Neural cell (in vitro differentiated cells): ENCODE results near the gene ANAPC7. TPM values are rescaled to one million over a fixed set of nuclear protein-coding genes. Genes with fewer than 3 reads are reported as not detected.

Experiments used
- H2AFZ ChIP-seq: fragments of 200-600, 300-800 bp; sonication (generic), shearing (Covaris generic); 2 replicates; pipeline ENCODE4 v1.6.0; 2014; ENCODE audit warnings: low read depth, mild to moderate bottlenecking, antibody characterized with exemption, low read length, moderate library complexity
- H3F3A ChIP-seq: fragments of 200-600 bp; shearing (Covaris generic); 2 replicates; pipeline ENCODE4 v1.6.1; 2016; ENCODE audit warnings: mild to moderate bottlenecking, moderate library complexity, mixed read lengths, antibody characterized with exemption, low read length; ENCODE audit not compliant: insufficient read depth, poor library complexity, severe bottlenecking
- H3K27ac ChIP-seq: fragments of 200-600, 300-800 bp; sonication (generic), shearing (Covaris generic); 2 replicates; pipeline ENCODE4 v1.5.1; 2014; ENCODE audit warnings: mild to moderate bottlenecking, low read length, moderate library complexity
- H3K27me3 ChIP-seq: fragments of 300-800, 200-600 bp; sonication (generic), shearing (Covaris generic); 2 replicates; pipeline ENCODE4 v1.6.0; 2014; ENCODE audit warnings: mild to moderate bottlenecking, low read depth, low read length, moderate library complexity; ENCODE audit not compliant: insufficient read depth
- H3K36me3 ChIP-seq: fragments of 300-800, 200-600 bp; sonication (generic), shearing (Covaris generic); 2 replicates; pipeline ENCODE4 v1.5.1; 2014; ENCODE audit warnings: mild to moderate bottlenecking, antibody characterized with exemption, low read length, moderate library complexity; ENCODE audit not compliant: insufficient read depth
- H3K4me2 ChIP-seq: fragments of 300-800, 200-600 bp; sonication (generic), shearing (Covaris generic); 2 replicates; pipeline ENCODE4 v1.6.0; 2014; ENCODE audit warnings: mild to moderate bottlenecking, low read length
- H3K4me3 ChIP-seq: fragments of 300-800, 200-600 bp; sonication (generic), shearing (Covaris generic); 2 replicates; pipeline ENCODE4 v1.5.1; 2014; ENCODE audit warnings: mild to moderate bottlenecking, low read length, moderate library complexity
- H3K79me2 ChIP-seq: fragments of 200-600 bp; shearing (Covaris generic); replicated peaks from 2 replicates; pipeline ENCODE4 v1.6.0; 2014; ENCODE audit warnings: mild to moderate bottlenecking, low read length, moderate library complexity; ENCODE audit not compliant: insufficient read depth
- H3K9ac ChIP-seq: fragments of 300-800, 200-600 bp; sonication (generic), shearing (Covaris generic); 2 replicates; pipeline ENCODE4 v1.6.1; 2016; ENCODE audit warnings: mild to moderate bottlenecking, low read length, mixed read lengths
- H3K9me2 ChIP-seq: fragments of 200-600 bp; shearing (Covaris generic); 2 replicates; pipeline ENCODE4 v1.6.1; 2016; ENCODE audit warnings: mild to moderate bottlenecking, low read length, mixed read lengths; ENCODE audit not compliant: insufficient read depth
- H3K9me3 ChIP-seq: fragments of 200-600, 300-800 bp; sonication (generic), shearing (Covaris generic); 2 replicates; pipeline ENCODE4 v1.6.1; 2016; ENCODE audit warnings: mild to moderate bottlenecking, mixed run types, low read length, moderate library complexity, mixed read lengths
- H4K20me1 ChIP-seq: fragments of 200-600 bp; shearing (Covaris generic); 2 replicates; pipeline ENCODE4 v1.6.1; 2016; ENCODE audit warnings: mild to moderate bottlenecking, mixed run types; ENCODE audit not compliant: insufficient read depth
- EP300 ChIP-seq: fragments of 450-650 bp; conservative IDR thresholded peaks from 2 replicates; pipeline ENCODE4 v1.6.1; 2014; ENCODE audit warnings: antibody characterized with exemption, mild to moderate bottlenecking, moderate library complexity; ENCODE audit not compliant: poor library complexity, severe bottlenecking
- EZH2 ChIP-seq: fragments of 200-600, 300-800 bp; shearing (Covaris generic), sonication (generic); IDR thresholded peaks from 2 replicates; pipeline ENCODE4 v1.6.1; 2014; ENCODE audit warnings: antibody characterized with exemption, low read length, borderline replicate concordance, mild to moderate bottlenecking; ENCODE audit not compliant: insufficient read depth, poor library complexity, severe bottlenecking
- MXI1 ChIP-seq: fragments of 450-650 bp; conservative IDR thresholded peaks from 2 replicates; pipeline ENCODE4 v1.6.1; 2014; ENCODE audit warnings: antibody characterized with exemption, mild to moderate bottlenecking; ENCODE audit not compliant: poor library complexity, severe bottlenecking
- POLR2AphosphoS5 ChIP-seq: IDR thresholded peaks from 2 replicates; pipeline ENCODE4 v1.6.1; 2012
- RAD21 ChIP-seq: fragments of 450-650 bp; conservative IDR thresholded peaks from 2 replicates; pipeline ENCODE4 v1.6.1; 2014; ENCODE audit warnings: antibody characterized with exemption, mild to moderate bottlenecking, moderate library complexity
- SMC3 ChIP-seq: fragments of 450-650 bp; conservative IDR thresholded peaks from 2 replicates; pipeline ENCODE4 v1.6.1; 2014; ENCODE audit warnings: antibody characterized with exemption, mild to moderate bottlenecking, moderate library complexity; ENCODE audit not compliant: poor library complexity
- TAF1 ChIP-seq: IDR thresholded peaks from 2 replicates; pipeline ENCODE4 v1.6.1; 2012; ENCODE audit warnings: low read depth
- polyA plus RNA-seq: library from polyadenylated mRNA; depleted of rRNA; stranded (reverse); fragments of >200 nt; gene quantifications from 2 replicates; pipeline ENCODE4 v1.2.3, GENCODE V29; 2014
- TF ChIP-seq, protein P1 (sequence below): IDR thresholded peaks from 2 replicates; pipeline ENCODE4 v1.6.1; 2012; ENCODE audit warnings: borderline replicate concordance
- TF ChIP-seq, protein P2 (sequence below): fragments of 450-650 bp; IDR thresholded peaks from 2 replicates; pipeline ENCODE4 v1.5.1; 2014; ENCODE audit warnings: antibody characterized with exemption, mild to moderate bottlenecking, moderate library complexity; ENCODE audit not compliant: poor library complexity, severe bottlenecking

Gene ANAPC7
- polyA plus RNA-seq, 1 donor from 2014 or later, result 92.8 TPM

DNA sequence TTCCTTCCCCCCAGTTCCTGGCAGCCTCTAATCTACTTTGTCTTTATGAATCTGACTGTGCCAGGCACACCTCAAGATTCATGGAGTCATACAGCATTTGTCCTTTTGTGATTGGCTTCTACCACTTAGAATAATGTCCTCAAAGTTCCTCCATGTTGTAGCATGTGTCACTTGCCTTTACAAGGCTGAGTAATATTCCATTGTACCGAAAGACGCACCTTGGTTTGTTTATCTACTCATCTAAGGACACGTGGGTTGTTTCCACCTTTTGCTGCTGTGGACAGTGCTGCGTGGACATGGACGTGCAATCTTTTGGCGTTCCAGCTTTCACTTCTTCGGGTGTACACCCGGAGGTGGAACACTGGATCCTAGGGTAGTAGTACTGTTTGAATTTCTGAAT is 33.5 kb downstream of the ANAPC7 start:
- Histone ChIP-seq H3K9ac (no peak overlapping the region), H3K79me2 (no peaks in the 10 kb centered on the region), H3F3A (no peaks in the 10 kb centered on the region), H4K20me1 (no peaks in the 10 kb centered on the region), H3K9me2 (no peaks in the 10 kb centered on the region), H3K4me2 (no peak overlapping the region), H3K27ac (no peak overlapping the region), H3K9me3 (no peaks in the 10 kb centered on the region), H2AFZ (no peak overlapping the region), H3K36me3 (no peaks in the 10 kb centered on the region), H3K4me3 (no peak overlapping the region), H3K27me3 (no peaks in the 10 kb centered on the region)
- TF ChIP-seq SMC3, result no peak
- TF ChIP-seq EP300, result no peak
- TF ChIP-seq, protein P1, sequence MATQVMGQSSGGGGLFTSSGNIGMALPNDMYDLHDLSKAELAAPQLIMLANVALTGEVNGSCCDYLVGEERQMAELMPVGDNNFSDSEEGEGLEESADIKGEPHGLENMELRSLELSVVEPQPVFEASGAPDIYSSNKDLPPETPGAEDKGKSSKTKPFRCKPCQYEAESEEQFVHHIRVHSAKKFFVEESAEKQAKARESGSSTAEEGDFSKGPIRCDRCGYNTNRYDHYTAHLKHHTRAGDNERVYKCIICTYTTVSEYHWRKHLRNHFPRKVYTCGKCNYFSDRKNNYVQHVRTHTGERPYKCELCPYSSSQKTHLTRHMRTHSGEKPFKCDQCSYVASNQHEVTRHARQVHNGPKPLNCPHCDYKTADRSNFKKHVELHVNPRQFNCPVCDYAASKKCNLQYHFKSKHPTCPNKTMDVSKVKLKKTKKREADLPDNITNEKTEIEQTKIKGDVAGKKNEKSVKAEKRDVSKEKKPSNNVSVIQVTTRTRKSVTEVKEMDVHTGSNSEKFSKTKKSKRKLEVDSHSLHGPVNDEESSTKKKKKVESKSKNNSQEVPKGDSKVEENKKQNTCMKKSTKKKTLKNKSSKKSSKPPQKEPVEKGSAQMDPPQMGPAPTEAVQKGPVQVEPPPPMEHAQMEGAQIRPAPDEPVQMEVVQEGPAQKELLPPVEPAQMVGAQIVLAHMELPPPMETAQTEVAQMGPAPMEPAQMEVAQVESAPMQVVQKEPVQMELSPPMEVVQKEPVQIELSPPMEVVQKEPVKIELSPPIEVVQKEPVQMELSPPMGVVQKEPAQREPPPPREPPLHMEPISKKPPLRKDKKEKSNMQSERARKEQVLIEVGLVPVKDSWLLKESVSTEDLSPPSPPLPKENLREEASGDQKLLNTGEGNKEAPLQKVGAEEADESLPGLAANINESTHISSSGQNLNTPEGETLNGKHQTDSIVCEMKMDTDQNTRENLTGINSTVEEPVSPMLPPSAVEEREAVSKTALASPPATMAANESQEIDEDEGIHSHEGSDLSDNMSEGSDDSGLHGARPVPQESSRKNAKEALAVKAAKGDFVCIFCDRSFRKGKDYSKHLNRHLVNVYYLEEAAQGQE, result no peak
- no peak for TF ChIP-seq TAF1
- TF ChIP-seq POLR2AphosphoS5, result no peak

DNA sequence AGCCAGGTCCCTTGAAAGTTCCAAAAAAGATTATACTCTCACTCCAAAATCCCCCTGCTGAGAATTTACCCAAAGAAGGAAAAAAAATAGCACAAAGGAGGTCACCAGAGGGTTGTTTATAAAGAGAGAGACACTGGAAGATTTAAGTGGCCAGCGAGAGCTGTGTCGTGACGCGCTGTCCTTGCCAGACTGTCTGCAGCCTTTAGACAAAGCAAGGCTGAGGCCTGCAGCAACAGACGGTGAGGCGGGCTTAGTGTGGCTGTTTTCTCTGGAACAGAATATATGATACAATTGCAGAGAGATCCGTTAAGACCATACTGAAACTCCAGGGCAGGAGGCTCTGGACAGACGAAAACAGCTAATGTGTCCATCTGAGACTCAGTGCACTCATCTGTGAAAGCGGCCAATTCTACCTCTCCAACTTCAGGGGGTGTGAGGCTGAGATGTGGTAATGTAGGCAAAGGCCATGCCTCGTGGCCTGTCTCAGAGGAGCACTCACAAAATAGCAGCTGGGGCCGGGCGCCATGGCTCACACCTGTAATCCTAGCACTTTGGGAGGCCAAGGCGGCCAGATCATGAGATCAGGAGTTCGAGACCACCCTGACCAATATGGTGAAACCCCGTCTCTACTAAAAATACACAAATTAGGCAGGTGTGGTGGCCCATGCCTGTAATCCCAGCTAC is 36.2 kb downstream of the ANAPC7 start:
- no peaks in the 10 kb centered on the region for H3K27me3 ChIP-seq
- H3K9me2 ChIP-seq, result no peaks in the 10 kb centered on the region
- H3K9me3 ChIP-seq, result no peaks in the 10 kb centered on the region
- H3K9ac ChIP-seq, result no peak overlapping the region
- no peak overlapping the region for H3K4me2 ChIP-seq
- no peaks in the 10 kb centered on the region for H3K36me3 ChIP-seq
- no peak for TF ChIP-seq RAD21
- TF ChIP-seq SMC3, result no peak
- no peak for TF ChIP-seq EZH2
- TF ChIP-seq EP300, result no peak
- TF ChIP-seq, protein P2, sequence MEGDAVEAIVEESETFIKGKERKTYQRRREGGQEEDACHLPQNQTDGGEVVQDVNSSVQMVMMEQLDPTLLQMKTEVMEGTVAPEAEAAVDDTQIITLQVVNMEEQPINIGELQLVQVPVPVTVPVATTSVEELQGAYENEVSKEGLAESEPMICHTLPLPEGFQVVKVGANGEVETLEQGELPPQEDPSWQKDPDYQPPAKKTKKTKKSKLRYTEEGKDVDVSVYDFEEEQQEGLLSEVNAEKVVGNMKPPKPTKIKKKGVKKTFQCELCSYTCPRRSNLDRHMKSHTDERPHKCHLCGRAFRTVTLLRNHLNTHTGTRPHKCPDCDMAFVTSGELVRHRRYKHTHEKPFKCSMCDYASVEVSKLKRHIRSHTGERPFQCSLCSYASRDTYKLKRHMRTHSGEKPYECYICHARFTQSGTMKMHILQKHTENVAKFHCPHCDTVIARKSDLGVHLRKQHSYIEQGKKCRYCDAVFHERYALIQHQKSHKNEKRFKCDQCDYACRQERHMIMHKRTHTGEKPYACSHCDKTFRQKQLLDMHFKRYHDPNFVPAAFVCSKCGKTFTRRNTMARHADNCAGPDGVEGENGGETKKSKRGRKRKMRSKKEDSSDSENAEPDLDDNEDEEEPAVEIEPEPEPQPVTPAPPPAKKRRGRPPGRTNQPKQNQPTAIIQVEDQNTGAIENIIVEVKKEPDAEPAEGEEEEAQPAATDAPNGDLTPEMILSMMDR, result no peak
- no peak for TF ChIP-seq TAF1
- no peak for TF ChIP-seq MXI1
- TF ChIP-seq, protein P1, result no peak
- no peak for TF ChIP-seq POLR2AphosphoS5
- H4K20me1 ChIP-seq, result no peaks in the 10 kb centered on the region
- no peaks in the 10 kb centered on the region for H3K79me2 ChIP-seq
- H2AFZ ChIP-seq, result no peak overlapping the region
- H3K4me3 ChIP-seq, result no peak overlapping the region
- no peaks in the 10 kb centered on the region for H3F3A ChIP-seq
- no peak overlapping the region for H3K27ac ChIP-seq
